ENCODE results near the gene PI3. TPM values are rescaled to one million over a fixed set of nuclear protein-coding genes. Genes with fewer than 3 reads are reported as not detected.

The PI3 gene
- total and polyA plus RNA-seq, 4 donors = not detected

GRCh38 chr20:45140836-45141235 lies 33.9 kb upstream of the PI3 start:
- WGBS = 78% methylated on average over 4 of the region's 4 CpGs
- no peak for DNase-seq (ENCODE audit: low spot score)

GRCh38 chr20:45149062-45149461 lies 25.6 kb upstream of the PI3 start:
- no peaks in the 10 kb centered on the region for H3K4me1 ChIP-seq (ENCODE audit: control insufficient read depth in 4 of 4, insufficient read depth in 4 of 4, low read length in 3 of 4)
- DNase-seq (ENCODE audit: low spot score) = no peak
- 88% methylated on average over 3 of the region's 3 CpGs for WGBS
- no peak overlapping the region for H3K27ac ChIP-seq (ENCODE audit: low read depth in 1 of 2, low read length in 2 of 2)
- H3K9ac ChIP-seq (ENCODE audit: low read depth in 1 of 2, low read length in 2 of 2) = no peak overlapping the region
- no peaks in the 10 kb centered on the region for H3K36me3 ChIP-seq (ENCODE audit: control insufficient read depth in 4 of 4, insufficient read depth in 3 of 4, low read depth in 1 of 4, low read length in 3 of 4)
- H3K9me3 ChIP-seq (ENCODE audit: control insufficient read depth in 4 of 4, low read length in 3 of 4) = no peaks in the 10 kb centered on the region
- H3K4me3 ChIP-seq (ENCODE audit: low read depth in 1 of 3, low read length in 3 of 3) = no peak overlapping the region
- H3K27me3 ChIP-seq (ENCODE audit: control insufficient read depth in 4 of 4, insufficient read depth in 4 of 4, low read length in 3 of 4) = peaks cover 0 to 7% (median 0%) of the 10 kb centered on the region in 4 donors
- TF ChIP-seq RAD21 (IDR thresholded peaks at IDR 0.05) (no peak), HNF4G (IDR thresholded peaks at IDR 0.05) (no peak), FOXA2 (IDR thresholded peaks at IDR 0.05) (no peak), ATF3 (IDR thresholded peaks at IDR 0.05) (no peak), SP1 (IDR thresholded peaks at IDR 0.05) (no peak), GABPA (IDR thresholded peaks at IDR 0.05 in 1 of 2, conservative IDR thresholded peaks at IDR 0.05 in 1 of 2) (no peak), FOXA1 (IDR thresholded peaks at IDR 0.05) (no peak), TAF1 (conservative IDR thresholded peaks at IDR 0.05) (no peak), YY1 (IDR thresholded peaks at IDR 0.05) (no peak), HNF4A (conservative IDR thresholded peaks at IDR 0.05) (no peak), CTCF (IDR thresholded peaks at IDR 0.05; ENCODE audit: low read depth, low read length, missing input control) (no peak), NR2F2 (IDR thresholded peaks at IDR 0.05) (no peak)

More at GRCh38 chr20:45140836-45141235, 33.9 kb upstream of the PI3 start:
- peaks cover 0 to 6% (median 0%) of the 10 kb centered on the region in 4 donors for H3K4me1 ChIP-seq (ENCODE audit: control insufficient read depth in 4 of 4, insufficient read depth in 4 of 4, low read length in 3 of 4)
- H3K9ac ChIP-seq (ENCODE audit: low read depth in 1 of 2, low read length in 2 of 2) = no peak overlapping the region
- no peak overlapping the region for H3K4me3 ChIP-seq (ENCODE audit: low read depth in 1 of 3, low read length in 3 of 3)
- no peak overlapping the region for H3K27ac ChIP-seq (ENCODE audit: low read depth in 1 of 2, low read length in 2 of 2)
- H3K9me3 ChIP-seq (ENCODE audit: control insufficient read depth in 4 of 4, low read length in 3 of 4) = no peaks in the 10 kb centered on the region
- no peak for TF ChIP-seq CTCF (IDR thresholded peaks at IDR 0.05; ENCODE audit: low read depth, low read length, missing input control)
- TF ChIP-seq RXRA (IDR thresholded peaks at IDR 0.05) = no peak
- no peak for TF ChIP-seq HNF4G (IDR thresholded peaks at IDR 0.05)
- no peak for TF ChIP-seq FOXA2 (IDR thresholded peaks at IDR 0.05)
- no peak for TF ChIP-seq EGR1 (IDR thresholded peaks at IDR 0.05; ENCODE audit: low read depth in 2 of 2)
- TF ChIP-seq NR2F2 (IDR thresholded peaks at IDR 0.05) = no peak
- TF ChIP-seq HNF4A (conservative IDR thresholded peaks at IDR 0.05) = no peak
- no peak for TF ChIP-seq TAF1 (conservative IDR thresholded peaks at IDR 0.05)
- no peak for TF ChIP-seq JUND (IDR thresholded peaks at IDR 0.05)
- TF ChIP-seq FOXA1 (IDR thresholded peaks at IDR 0.05) = no peak
- no peak for TF ChIP-seq ATF3 (IDR thresholded peaks at IDR 0.05)
- no peak for TF ChIP-seq RAD21 (IDR thresholded peaks at IDR 0.05)
- TF ChIP-seq REST (IDR thresholded peaks at IDR 0.05) = no peak
- TF ChIP-seq MAX (IDR thresholded peaks at IDR 0.05) = no peak
- H3K27me3 ChIP-seq (ENCODE audit: control insufficient read depth in 4 of 4, insufficient read depth in 4 of 4, low read length in 3 of 4) = peaks cover 0 to 5% (median 0%) of the 10 kb centered on the region in 4 donors
- H3K36me3 ChIP-seq (ENCODE audit: control insufficient read depth in 4 of 4, insufficient read depth in 3 of 4, low read depth in 1 of 4, low read length in 3 of 4) = no peaks in the 10 kb centered on the region
